H1 (cell line): Measurements from ENCODE around the gene ZNF837. TPM values are rescaled to one million over a fixed set of nuclear protein-coding genes. Genes with fewer than 3 reads are reported as not detected.

ENCODE experiments used
- CBX5 ChIP-seq: fragments of 300-800, 300-1000 bp; sonication (generic); IDR thresholded peaks from 2 replicates; pipeline ENCODE4 v1.7.1; 2016; ENCODE audit warnings: antibody characterized with exemption, low read length, low read depth
- CHD7 ChIP-seq: fragments of 300-600 bp; sonication (generic); IDR thresholded peaks from 2 replicates; pipeline ENCODE4 v1.7.1; 2012; ENCODE audit warnings: low read length, moderate library complexity, mild to moderate bottlenecking, inconsistent platforms; ENCODE audit not compliant: insufficient replicate concordance
- CTCF ChIP-seq, 3 experiments: IDR thresholded peaks; 1 replicate in 2 of 3; 2 replicates in 1 of 3; pipeline versions ENCODE4 v1.5.1 to v1.6.1; 2011; ENCODE audit warnings: low read length in 3 of 3, mild to moderate bottlenecking in 3 of 3, inconsistent platforms in 2 of 3, low read depth in 1 of 3, moderate library complexity in 1 of 3; ENCODE audit not compliant: insufficient read depth in 1 of 3; ENCODE audit errors: control extremely low read depth in 1 of 3
- MAX ChIP-seq: IDR thresholded peaks from 2 replicates; pipeline ENCODE4 v1.6.1; 2012; ENCODE audit warnings: inconsistent platforms
- RFX5 ChIP-seq: IDR thresholded peaks from 2 replicates; pipeline ENCODE4 v1.6.1; 2011; ENCODE audit warnings: low read depth, low read length, improper control_type of control experiment, borderline replicate concordance
- SP1 ChIP-seq: IDR thresholded peaks from 2 replicates; pipeline ENCODE4 v1.6.1; 2011; ENCODE audit warnings: low read depth, low read length
- ZNF274 ChIP-seq: IDR thresholded peaks from 2 replicates; pipeline ENCODE4 v1.7.0; 2012; ENCODE audit warnings: low read length, borderline replicate concordance; ENCODE audit errors: extremely low read depth
- polyA plus RNA-seq, 7 experiments: library from polyadenylated mRNA; depleted of rRNA in 3 of 7; stranded (reverse) in 5 of 7; unstranded in 2 of 7; fragments of >200 nt in 5 of 7; fragments of 200-250 nt in 2 of 7; gene quantifications; 1 replicate in 5 of 7; 2 replicates in 1 of 7; 4 replicates in 1 of 7; pipeline versions ENCODE4 v1.2.1 to v1.2.3, GENCODE V29; 2011 to 2013; ENCODE audit warnings: missing spikeins in 2 of 7, mixed read lengths in 2 of 7
- total RNA-seq: library from RNA; stranded (reverse); fragmentation: NEBNext Ultra II Directional; extraction: Animal tissue kit (Norgen Biotek cat#: 25700); gene quantifications from 2 replicates; pipeline ENCODE4 v1.2.1, GENCODE V29; 2021

ZNF837 gene
- total and polyA plus RNA-seq, 2 of the 8 experiments (the other 6 are each of a cell fraction or from before 2014, with no cell fraction given) = 1.9 to 3.3 TPM

DNA sequence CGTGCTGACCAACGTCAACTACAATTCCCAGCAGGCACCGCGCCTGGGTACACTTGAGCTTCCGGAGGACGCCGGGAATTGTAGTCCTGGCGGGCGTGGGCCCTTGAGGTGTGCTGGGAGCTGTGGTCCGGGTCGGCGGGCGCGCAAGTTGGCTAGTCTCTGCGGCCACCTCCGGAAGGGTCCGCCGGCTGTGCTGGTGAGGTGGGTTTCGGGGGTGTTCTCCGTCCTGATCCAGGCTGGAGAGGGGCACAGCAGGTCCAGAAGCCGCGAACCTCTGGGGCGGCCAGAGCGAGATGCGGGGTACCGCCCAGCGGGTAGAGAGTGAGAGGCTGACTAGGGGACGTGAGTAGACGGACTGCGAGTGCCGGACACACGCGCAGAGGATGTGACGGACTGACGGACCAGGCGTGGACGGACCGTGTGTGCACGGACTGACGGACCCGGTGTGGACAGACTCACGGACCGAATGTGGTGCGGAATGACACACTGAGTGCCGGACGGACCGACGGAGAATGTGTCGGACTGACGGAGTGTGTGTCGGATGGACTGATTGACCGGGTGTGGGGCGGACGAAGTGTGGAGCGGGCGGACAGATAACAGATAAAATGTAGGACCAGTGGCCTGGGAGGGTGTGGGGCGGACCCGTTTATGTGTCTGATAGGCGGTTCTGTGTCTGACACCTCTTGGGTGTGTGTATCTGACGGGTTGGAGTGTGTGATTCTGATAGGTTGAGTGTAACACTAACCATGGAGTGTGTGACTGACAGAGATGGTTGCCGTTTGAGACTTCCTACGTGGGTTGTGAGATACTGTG, 53.7 kb downstream of the ZNF837 start, which contains the start of gene ZSCAN22 (continued):
- TF ChIP-seq CHD7 (no peak), ZNF274 (no peak), SP1 (no peak), MAX (peak; percentile 88; the same call in 1 of the 2 replicates), CTCF (IDR thresholded peaks at IDR 0.05; ENCODE audit: control extremely low read depth in 1 of 3, insufficient read depth in 1 of 3, low read depth in 1 of 3, low read length in 3 of 3) (no peak), RFX5 (no peak), CBX5 (no peak)
